RPMI7951 (cell line): ENCODE measurements around the gene TRIM56. TPM values are rescaled to one million over a fixed set of nuclear protein-coding genes. Genes with fewer than 3 reads are reported as not detected.
"Not testable (repeated sequence)": the region's sequence is repeated elsewhere in the genome, so short reads cannot be mapped to it uniquely, and the experiment has no call there.

Experiments
- DNase-seq: peaks from one replicate; pipeline ENCODE4 v3.0.0-alpha.2; 2012; ENCODE audit warnings: low read depth
- total RNA-seq: library from RNA; depleted of rRNA; stranded (reverse); fragments of >200 nt; shearing (Covaris generic); gene quantifications from 2 replicates; pipeline ENCODE4 v1.2.3, GENCODE V29; 2014

The TRIM56 gene
- total RNA-seq, 1 experiment from 2014 or later: 4.7 TPM

DNA sequence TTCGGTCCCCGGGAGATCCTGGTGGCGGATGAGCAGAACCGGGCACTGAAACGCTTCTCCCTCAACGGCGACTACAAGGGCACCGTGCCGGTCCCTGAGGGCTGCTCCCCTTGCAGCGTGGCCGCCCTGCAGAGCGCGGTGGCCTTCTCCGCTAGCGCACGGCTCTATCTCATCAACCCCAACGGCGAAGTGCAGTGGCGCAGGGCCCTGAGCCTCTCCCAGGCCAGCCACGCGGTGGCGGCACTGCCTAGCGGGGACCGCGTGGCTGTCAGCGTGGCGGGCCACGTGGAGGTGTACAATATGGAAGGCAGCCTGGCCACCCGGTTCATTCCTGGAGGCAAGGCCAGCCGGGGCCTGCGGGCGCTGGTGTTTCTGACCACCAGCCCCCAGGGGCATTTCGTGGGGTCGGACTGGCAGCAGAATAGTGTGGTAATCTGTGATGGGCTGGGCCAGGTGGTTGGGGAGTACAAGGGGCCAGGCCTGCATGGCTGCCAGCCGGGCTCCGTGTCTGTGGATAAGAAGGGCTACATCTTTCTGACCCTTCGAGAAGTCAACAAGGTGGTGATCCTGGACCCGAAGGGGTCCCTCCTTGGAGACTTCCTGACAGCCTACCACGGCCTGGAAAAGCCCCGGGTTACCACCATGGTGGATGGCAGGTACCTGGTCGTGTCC, 3.7 kb downstream of the TRIM56 start:
- no peak for DNase-seq

DNA sequence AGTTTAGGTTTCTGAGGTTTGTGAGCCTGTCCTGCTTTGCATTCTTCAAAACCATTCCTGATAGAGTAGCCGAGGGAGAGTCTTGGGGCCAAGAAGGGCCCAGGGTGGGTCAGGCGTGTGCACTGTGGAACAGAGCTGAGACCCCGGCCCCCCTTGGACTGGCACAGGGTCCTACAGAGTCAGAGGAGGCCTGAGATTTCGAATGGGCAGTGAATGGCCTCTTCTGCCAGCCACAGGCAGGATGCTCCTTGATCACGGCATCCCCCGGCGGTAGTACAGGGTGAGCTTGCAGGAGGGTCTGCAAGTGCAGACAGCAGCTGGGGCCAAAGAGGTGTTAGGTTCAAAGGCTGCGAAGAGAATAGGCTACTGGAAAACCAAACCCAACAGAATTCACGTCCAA, 4.6 kb downstream of the TRIM56 start:
- no peak for DNase-seq

DNA sequence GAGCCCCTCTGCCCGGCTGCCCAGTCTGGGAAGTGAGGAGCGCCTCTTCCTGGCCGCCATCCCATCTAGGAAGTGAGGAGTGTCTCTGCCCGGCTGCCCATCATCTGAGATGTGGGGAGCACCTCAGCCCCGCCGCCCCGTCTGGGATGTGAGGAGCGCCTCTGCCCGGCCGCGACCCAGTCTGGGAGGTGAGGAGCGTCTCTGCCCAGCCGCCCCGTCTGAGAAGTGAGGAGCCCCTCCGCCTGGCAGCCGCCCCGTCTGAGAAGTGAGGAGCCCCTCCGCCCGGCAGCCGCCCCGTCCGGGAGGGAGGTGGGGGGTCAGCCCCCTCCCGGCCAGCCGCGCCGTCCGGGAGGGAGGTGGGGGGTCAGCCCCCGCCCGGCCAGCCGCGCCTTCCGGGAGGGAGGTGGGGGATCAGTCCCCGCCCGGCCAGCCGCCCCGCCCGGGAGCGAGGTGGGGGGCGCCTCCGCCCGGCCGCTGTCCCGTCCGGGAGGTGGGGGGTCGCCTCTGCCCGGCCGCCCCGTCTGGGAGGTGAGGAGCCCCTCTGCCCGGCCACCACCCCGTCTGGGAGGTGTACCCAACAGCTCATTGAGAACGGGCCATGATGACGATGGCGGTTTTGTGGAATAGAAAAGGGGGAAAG, 7.1 kb downstream of the TRIM56 start:
- not testable (repeated sequence) for DNase-seq

DNA sequence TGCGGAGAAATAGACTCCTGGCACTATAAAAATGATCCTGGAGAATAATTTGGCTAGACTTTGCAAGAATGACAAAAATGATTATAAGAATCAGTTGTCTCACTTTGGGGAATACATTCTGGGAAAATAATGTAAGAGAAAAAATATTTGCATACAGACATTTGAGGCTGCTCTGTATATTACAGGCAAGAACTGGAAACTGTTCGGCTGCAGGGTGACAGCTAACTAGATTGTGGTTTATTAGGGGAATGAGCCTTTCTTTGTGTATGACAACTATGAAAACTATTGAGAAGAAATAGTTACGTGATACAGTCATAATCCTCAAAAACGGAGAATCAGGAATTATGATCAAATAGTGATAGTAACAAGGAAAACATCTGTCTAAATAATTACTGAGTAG, 8.6 kb downstream of the TRIM56 start:
- peak; percentile 45 for DNase-seq

DNA sequence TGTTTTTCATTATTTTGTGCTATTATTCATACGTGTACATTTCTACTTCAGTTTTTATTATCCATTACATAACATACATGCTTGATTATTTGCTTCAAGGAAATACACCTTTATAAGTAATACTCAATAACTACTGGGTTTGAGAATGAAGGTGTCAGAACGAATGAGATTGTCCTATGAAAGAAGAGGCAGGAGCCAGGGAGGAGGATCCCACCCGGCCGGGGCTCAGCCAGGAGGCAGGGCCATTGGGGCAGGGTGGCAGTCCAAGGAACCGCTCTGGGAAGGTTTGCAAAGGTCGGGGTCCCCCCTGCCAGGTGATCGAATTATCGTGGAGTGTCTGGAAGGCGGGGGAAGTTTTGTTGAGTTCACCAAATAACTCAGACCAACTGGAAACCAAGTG, 9.1 kb downstream of the TRIM56 start:
- no peak for DNase-seq

DNA sequence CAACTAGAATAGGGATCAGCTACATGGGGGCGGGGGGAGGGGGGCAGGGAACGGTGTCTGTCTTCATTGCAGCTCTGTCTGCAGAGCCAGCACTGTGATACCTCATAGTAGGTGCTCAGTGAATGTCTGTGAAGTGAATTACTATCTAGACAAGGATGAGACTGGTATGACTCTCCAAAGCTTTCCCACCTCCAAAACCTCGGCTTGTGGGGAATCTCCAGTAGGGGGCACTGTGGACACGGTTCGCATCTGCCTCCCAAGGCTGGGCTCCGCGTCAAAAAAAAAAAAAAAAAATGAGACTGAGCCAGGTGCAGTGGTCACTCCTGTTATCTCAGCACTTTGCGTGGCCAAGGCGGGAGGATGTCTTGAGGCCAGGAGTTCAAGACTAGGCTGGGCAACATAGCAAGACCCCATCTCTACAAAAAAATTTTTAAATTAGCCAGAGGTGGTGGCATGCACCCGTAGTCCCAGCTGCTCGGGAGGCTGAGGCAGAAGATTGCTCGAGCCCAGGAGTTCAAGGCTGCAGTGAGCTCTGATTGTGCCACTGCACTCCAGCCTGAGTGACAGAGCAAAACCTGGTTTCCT, 9.6 kb downstream of the TRIM56 start:
- peak; percentile 67 for DNase-seq

DNA sequence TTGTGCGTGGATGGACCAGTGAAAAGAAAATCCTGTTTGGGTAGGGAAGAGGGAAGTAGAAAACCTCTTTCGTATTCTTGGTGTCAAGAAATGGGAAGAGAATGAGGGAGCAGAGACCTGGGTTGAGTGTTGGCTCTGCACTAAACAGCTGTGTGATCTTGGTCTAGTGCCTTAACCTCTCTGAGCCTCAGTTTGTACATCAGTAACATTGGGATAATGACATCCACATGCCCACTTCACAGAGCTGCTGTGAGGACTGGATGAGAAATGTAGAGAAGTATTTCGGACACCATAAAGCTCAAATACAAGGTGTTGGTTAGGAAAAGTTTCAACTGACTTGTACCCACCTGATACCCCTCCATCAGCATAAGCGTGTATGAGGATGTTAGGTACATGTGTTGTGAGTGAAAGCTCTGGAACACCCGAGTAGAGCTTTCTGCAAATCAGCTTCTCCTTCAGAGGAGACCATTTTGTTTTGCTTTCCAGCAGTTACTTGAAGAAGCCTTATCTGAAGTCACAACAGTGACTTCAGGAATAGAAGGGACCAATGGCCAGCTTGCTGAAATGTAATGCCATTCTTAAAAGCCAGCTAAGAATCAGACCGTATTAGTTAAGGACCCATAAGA, 11.2 kb downstream of the TRIM56 start:
- no peak for DNase-seq

DNA sequence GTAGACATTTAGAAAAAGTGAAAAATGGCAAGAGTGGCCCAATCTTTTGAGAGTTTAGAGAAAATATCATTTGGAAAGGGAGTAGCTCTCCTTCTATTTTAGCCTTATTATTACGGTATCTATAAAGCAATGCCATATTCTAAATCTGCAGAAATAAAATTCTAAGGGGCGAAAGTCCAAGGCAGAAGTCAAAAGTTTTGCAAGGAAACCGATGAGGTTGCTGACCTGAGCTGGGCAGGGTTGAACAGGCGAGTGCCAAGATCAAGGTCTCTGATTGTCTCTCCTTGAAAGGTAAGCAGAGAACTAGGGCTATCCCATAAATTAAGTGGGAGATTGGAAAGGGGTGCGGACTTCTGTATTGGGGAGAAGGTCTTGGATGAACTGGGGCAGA, 11.7 kb downstream of the TRIM56 start:
- DNase-seq: no peak

DNA sequence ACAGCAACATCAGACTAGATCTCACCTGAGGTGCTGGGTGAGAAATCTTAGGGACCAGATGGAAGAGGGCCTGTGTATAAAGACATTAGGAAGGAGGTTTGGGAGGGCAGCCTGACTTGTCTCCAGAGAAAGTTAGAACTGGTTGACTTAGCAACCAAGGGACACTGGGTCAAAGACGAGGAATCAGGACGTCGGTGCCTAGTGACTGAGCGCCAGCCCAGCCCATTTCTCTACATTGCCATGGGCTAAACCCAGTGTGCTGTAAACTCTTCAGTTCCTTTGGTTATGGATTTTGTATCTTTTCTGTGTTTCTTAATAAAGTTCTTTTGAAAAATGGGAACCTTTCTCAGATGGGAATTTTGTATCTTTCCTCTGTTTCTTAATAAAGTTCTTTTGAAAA, 12.3 kb downstream of the TRIM56 start:
- no peak for DNase-seq

DNA sequence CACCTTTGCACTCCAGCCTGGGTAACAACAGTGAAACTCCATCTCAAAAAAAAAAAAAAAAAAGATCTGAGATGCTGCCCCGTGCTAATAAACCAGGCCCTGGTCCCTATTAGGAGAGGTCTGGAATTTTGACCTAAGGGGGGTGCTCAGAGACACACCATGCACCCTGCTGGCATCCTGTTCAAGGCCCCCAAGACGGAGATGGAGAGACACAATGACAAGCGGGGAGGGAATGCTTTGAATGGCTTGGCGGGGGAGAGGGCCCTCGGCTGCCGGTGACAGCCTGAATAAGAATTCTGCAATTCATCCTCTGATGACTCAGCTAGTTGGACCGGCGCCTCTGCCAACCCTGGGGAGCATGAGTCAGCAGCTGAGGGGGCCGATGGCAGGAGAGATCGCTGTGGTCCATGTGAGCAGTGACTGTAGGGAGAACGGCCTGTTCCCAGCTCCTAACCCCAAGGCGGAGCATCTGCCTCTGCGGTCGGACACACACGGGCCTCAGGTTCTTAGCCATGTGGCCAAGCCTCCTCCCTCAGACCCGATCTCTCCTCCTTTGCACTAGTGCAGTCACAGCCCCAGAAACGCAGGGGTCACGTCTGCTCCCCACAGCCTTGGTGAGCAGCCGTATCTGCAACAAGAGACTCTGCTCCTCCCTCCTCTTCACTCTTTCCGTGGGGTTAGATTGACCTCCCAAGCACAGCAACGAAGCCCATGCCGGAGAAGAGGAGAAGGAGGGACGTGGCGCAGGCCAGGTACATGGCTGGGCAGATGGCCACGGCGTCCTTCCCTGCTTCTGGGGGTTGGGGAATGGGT, 14.9 kb downstream of the TRIM56 start:
- DNase-seq: peak; percentile 99

DNA sequence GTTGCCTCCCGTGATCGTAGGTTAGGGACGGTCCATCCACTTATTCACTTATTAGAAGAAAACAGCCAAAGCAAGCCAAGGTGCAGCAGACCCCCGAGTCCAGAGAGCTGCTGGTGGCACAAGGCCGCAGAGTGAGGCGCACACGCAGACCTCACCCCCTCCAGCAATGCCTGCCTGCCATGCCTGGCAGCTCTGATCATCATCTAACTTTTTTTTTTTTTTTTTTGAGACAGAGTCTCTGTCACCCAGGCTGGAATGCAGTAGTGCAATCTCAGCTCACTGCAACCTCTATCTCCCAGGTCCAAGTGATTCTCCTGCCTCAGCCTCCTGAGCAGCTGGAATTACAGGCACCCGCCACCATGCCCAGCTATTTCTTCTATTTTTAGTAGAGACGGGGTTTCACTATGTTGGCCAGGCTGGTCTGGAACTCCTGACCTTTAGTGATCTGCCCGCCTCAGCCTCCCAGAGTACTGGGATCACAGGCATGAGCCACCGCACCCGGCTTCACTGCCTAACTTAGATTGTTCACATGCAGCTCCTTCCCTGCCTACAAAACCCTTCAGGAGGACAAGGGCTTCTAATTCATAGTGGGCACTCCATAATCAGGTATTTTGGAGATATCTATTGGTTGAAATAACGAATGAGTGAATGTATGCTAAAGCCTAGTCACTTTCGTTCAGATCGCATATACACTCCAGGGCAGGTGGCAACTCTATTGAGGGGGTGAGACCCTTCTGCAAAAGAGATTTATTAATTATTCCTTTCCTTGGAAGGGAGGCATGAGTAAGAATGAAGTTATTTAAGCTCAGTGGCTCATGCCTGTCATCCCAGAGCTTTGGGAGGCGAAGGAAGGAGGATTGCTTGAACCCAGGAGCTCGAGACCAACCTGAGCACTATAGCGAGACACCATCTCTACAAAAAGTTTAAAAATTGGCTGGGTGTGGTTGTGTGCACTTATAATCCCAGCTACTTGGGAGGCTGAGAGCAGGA, 15.9 kb downstream of the TRIM56 start:
- DNase-seq: no peak

DNA sequence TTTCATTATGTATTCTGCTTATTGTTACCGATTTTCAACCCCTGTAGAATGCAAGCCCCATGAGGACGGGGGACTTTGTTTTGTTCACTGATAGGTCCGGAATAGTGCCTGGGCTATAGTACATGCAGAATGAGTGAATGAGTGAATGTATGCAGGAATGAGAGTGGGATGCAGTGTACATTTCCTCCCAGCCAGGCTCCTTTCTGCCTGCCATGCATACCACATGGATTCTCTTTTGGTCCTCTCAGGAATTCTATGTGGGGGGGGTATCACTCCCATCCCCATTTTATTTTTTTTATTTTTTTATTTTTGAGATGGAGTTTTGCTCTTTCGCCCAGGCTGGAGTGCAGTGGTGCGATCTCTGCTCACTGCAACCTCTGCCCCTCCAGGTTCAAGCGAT, 16.7 kb downstream of the TRIM56 start:
- DNase-seq: no peak

DNA sequence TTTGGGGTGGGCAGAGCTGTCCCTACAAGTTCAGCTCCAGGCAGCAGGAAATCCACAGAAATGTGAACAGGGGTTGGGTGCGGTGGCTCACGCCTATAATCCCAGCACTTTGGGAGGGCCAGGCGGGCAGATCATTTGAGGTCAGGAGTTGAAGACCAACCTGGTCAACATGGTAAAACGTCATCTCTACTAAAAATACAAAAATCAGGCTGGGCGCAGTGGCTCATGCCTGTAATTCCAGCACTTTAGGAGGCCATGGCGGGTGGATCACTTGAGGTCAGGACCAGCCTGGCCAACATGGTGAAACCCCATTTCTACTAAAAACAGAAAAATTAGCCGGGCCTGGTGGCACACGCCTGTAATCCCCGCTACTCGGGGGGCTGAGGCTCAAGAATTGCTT, 18.4 kb downstream of the TRIM56 start:
- DNase-seq: not testable (repeated sequence)

DNA sequence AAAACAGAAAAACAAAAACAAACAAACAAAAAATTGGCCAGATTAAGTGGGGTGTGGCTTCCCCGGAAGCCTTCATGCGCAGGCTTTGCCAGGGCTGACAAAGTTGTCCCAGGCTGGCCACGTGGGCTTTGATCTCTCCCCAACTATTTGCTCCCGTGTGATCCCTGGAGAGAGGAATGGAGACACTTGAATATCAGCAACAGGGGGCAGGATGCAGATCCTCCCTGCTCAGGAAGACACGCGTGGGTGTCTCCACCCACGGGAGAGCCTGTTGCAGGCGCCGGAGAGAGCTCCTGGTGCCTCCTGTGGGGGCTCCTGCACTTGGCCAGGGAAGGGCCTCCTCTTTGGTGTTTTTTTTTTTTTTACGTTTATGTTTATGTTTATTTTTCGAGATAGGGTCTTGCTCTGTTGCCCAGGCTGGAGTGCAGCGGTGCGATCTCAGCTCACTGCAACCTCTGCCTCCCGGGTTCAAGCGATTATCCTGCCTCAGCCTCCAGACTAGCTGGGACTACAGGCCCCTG, 19.0 kb downstream of the TRIM56 start:
- no peak for DNase-seq

DNA sequence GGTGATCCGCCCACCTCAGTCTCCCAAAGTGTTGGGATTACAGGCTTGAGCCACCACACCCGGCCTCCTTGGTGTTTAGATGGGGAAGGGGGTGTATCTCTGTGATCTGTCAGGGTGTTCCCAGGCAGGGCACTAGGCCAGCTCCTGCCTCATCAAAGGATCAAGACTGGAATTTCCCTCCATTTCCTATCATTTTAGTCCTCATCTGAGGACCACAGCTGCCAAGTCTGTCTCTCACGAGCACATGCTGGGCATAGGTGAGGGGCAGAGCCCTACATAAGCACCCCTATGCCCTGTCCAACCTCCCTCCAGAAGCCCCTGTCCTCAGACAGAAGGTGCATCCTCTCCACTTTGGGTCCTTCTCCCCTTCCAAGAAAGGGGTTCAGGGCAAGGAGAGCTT, 19.5 kb downstream of the TRIM56 start:
- DNase-seq: no peak

DNA sequence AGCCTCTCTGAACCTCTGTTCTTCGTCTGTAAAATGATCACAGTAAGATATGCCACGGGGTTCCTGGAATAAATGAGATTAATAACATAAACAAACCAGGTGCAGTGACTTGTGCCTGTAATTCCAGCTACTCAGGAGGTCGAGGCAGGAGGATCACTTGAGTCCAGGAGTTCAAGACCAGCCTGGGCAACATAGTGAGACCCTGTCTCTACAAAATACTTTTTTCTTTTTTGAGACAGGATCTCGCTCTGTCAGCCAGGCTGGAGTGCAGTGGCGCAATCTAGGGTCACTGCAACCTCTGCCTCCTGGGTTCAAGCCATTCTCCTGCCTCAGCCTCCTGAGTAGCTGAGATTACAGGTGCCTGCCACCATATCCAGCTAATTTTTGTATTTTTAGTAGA, 20.0 kb downstream of the TRIM56 start:
- not testable (repeated sequence) for DNase-seq

DNA sequence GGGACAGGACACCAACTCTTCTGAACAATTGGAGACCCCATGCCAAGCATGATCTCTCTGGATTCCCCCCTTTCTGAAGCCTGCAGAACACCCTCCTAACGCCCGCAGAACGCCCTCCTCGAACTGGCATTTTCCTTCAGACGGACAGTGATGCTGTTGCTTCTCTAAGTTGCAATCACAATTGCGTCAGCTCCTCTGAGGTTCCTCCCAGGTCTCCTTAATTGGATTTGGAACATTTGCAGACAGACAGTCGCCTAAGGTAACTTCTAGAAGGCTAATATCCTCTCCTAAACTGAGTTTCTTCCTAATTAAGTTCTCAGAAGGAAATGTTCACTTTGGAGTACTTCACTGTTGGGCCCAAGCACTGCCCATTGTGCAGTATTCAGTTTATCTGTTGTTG, 21.1 kb downstream of the TRIM56 start:
- no peak for DNase-seq

DNA sequence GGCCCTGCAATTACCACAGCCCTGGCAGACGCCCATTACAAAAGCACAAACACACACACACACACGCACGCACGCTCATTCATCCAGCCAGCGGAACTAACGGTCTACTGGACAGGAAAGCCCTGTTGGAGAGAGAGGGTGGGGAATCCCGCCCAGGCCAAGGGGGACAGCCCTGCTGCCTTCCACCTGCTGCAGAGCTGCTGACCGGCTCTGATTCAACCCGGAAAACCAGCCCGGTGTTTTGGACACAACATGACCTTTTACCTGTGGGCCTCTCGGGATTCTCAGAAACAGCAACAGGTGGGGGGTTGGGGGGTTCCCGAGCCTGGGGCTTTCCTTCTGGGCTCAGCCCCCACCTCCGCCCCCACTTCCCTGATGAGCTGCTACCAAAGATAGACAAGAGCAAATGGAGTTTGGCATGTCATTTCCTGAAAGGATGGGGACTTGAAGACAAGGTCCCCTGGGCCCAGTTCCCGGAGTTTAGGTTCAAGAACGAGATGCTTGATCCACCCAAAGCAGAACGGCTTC, 23.1 kb downstream of the TRIM56 start:
- DNase-seq: peak; percentile 95

DNA sequence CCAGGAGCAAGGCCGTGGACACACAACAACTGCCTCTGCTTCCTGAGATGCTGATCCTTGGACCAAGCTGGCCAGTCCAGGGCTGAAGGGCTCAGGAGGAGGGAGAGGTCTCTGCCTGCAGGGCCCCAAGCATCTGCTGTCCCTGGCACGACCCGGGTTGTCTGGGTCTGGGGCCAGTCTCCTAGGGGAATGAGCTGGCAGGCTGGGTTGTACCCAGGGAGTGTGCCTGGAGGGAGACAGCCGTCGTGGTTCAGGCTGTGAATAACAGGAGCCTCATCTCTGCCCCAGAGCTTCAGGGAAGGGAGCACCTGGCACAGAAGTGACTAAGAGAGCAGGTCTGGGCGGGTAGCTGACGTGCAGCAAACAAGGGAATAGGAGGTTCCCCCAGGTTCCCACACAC, 23.7 kb downstream of the TRIM56 start:
- peak; percentile 89 for DNase-seq

DNA sequence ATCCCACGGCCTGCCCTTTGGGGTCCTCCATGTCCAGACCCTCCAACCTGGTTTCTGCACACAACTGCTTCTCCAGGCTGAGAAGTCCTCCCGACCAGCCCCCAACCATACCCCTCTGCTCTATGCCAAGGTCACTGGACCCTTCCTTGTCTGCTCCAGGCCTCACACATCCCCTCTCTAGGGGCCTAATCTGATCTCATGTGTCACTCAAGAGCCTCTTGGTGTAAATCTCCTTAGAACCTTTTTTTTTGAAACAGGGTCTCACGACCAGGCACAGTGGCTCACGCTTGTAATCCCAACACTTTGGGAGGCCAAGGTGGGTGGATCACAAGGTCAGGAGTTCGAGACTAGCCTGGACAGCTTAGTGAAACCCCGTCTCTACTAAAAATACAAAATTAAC, 24.1 kb downstream of the TRIM56 start:
- DNase-seq: no peak
